ENCODE measurements around the gene TFCP2L1. TPM values are rescaled to one million over a fixed set of nuclear protein-coding genes. Genes with fewer than 3 reads are reported as not detected.

Gene TFCP2L1
- total and polyA plus RNA-seq, 2 donors (not counting 3 experiments of a cell fraction or from before 2014, with no cell fraction given) = not detected

DNA sequence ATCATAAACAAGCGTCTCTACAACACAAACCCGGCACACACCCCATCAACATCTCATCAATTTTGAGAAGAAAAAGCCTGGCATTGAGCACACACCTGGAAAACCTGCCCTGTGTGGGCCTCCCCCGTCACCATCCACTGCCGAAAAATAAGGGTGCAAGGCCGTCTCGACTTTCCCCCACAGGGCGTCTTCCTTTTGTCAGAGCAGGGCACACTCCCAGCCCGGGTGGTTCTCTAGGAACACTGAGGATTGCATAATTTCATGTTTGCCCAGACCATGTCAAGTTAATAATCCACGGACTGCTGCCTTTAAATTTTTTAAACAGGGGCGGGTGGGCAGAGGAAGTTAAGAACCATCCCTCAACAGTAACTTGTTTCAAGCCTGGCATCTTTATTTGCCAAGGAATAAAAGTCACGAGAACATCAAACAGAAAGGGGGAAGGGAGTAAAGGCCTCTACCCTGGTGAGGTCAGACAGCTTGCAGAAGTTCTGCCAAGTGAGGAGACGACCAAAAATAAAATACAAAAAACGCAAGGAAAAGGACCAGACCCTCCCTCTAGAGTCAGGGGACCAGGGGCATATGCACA lies 2.1 kb downstream of the TFCP2L1 start:
- Histone ChIP-seq H3K4me3 (replicated peaks in 1 of 3; ENCODE audit: insufficient read depth in 1 of 3, low read depth in 1 of 3, low read length in 3 of 3) (no peak overlapping the region), H3K27ac (ENCODE audit: insufficient read depth, low read depth, low read length) (no peak overlapping the region), H3K4me2 (ENCODE audit: insufficient read depth, low read length) (no peak overlapping the region), H3K9ac (replicated peaks; ENCODE audit: extremely low read depth, insufficient read depth, low read length) (no peak overlapping the region), H3K27me3 (ENCODE audit: control insufficient read depth in 2 of 2, insufficient read depth in 2 of 2, low read length in 2 of 2) (peaks cover 29 to 33% of the 10 kb centered on the region in 2 experiments), H3K9me1 (replicated peaks; ENCODE audit: control insufficient read depth, extremely low read depth, insufficient read depth, low read length) (no peaks in the 10 kb centered on the region), H2AFZ (ENCODE audit: low read depth, low read length) (no peak overlapping the region), H4K20me1 (replicated peaks; ENCODE audit: control insufficient read depth, extremely low read depth, insufficient read depth, low read length) (no peaks in the 10 kb centered on the region), H3K4me1 (ENCODE audit: control insufficient read depth, extremely low read depth, insufficient read depth, low read length) (no peaks in the 10 kb centered on the region), H3K36me3 (ENCODE audit: control insufficient read depth in 2 of 2, extremely low read depth in 1 of 2, insufficient read depth in 2 of 2, low read length in 2 of 2) (no peaks in the 10 kb centered on the region), H3K79me2 (ENCODE audit: control insufficient read depth, insufficient read depth, low read length) (no peaks in the 10 kb centered on the region), H3K9me3 (replicated peaks; ENCODE audit: control insufficient read depth, insufficient read depth, low read length) (no peaks in the 10 kb centered on the region)
- BruUV-seq (replicated peaks) = no TSS peak
- dilution Hi-C loops (cut with MboI; ENCODE audit: extremely low pct_ligation_motif_present, low sequenced_read_pairs) = no loop called here
- POLR2A ChIA-PET = no interaction called here
- intact Hi-C loops (cut with micrococcal nuclease) = no loop called here
- FAIRE-seq = no peak
- no peak for TF ChIP-seq GATA2 (IDR thresholded peaks at IDR 0.05; ENCODE audit: insufficient read depth, insufficient read length, low read depth, low read length)
- TF ChIP-seq EZH2 (IDR thresholded peaks at IDR 0.05; ENCODE audit: borderline replicate concordance, low read depth, low read length, severe bottlenecking) = no peak
- CTCF ChIA-PET = no interaction called here
- DNase-seq (ENCODE audit: low read depth, low spot score) = no peak

DNA sequence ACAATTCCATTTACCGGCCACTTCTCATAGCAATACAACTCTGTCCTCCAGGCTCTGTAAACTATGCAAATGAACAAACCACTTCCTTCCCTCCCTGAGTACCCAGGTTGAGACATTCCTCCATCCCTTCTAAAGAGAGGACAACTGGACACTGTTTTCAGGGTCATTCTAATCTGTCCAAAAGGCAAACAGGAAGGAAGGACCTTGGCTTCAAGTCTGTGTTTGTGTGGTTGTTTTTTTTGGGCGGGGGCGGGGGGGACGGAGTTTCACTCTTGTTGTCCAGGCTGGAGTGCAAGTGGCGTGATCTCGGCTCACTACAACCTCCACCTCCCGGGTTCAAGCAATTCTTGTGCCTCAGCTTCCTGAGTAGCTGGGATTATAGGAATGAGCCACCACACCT lies 3.3 kb downstream of the TFCP2L1 start:
- Histone ChIP-seq H3K9me3 (replicated peaks; ENCODE audit: control insufficient read depth, insufficient read depth, low read length) (no peaks in the 10 kb centered on the region), H3K4me3 (replicated peaks in 1 of 3; ENCODE audit: insufficient read depth in 1 of 3, low read depth in 1 of 3, low read length in 3 of 3) (no peak overlapping the region), H4K20me1 (replicated peaks; ENCODE audit: control insufficient read depth, extremely low read depth, insufficient read depth, low read length) (no peaks in the 10 kb centered on the region), H3K27me3 (ENCODE audit: control insufficient read depth in 2 of 2, insufficient read depth in 2 of 2, low read length in 2 of 2) (peaks cover 27 to 33% of the 10 kb centered on the region in 2 experiments), H3K4me1 (ENCODE audit: control insufficient read depth, extremely low read depth, insufficient read depth, low read length) (no peaks in the 10 kb centered on the region), H2AFZ (ENCODE audit: low read depth, low read length) (no peak overlapping the region), H3K27ac (ENCODE audit: insufficient read depth, low read depth, low read length) (no peak overlapping the region), H3K79me2 (ENCODE audit: control insufficient read depth, insufficient read depth, low read length) (no peaks in the 10 kb centered on the region), H3K4me2 (ENCODE audit: insufficient read depth, low read length) (no peak overlapping the region), H3K9me1 (replicated peaks; ENCODE audit: control insufficient read depth, extremely low read depth, insufficient read depth, low read length) (no peaks in the 10 kb centered on the region), H3K36me3 (ENCODE audit: control insufficient read depth in 2 of 2, extremely low read depth in 1 of 2, insufficient read depth in 2 of 2, low read length in 2 of 2) (no peaks in the 10 kb centered on the region), H3K9ac (replicated peaks; ENCODE audit: extremely low read depth, insufficient read depth, low read length) (no peak overlapping the region)
- ChIA-PET POLR2A (interaction anchor here (0.5 kb wide), 1 partner anchor 53 kb away, joined by 10 read pairs; no protein-coding TSS in a partner anchor), CTCF (no interaction called here)
- no peak for DNase-seq (ENCODE audit: low read depth, low spot score)
- intact Hi-C loops (cut with micrococcal nuclease) (no loop called here), dilution Hi-C loops (cut with MboI; ENCODE audit: extremely low pct_ligation_motif_present, low sequenced_read_pairs) (no loop called here)
- FAIRE-seq = no peak
- TF ChIP-seq POLR2A (IDR thresholded peaks at IDR 0.05; ENCODE audit: low read depth, low read length) (no peak), MYC (IDR thresholded peaks at IDR 0.05; ENCODE audit: low read depth, low read length) (no peak), GATA2 (IDR thresholded peaks at IDR 0.05; ENCODE audit: insufficient read depth, insufficient read length, low read depth, low read length) (no peak), JUN (IDR thresholded peaks at IDR 0.05; ENCODE audit: borderline replicate concordance, insufficient read depth, insufficient read length, low read depth) (no peak), POLR2AphosphoS5 (IDR thresholded peaks at IDR 0.05; ENCODE audit: insufficient read depth, low read depth, low read length) (no peak), FOS (IDR thresholded peaks at IDR 0.05; ENCODE audit: borderline replicate concordance, insufficient read depth, low read length) (no peak), EZH2 (IDR thresholded peaks at IDR 0.05; ENCODE audit: borderline replicate concordance, low read depth, low read length, severe bottlenecking) (no peak)
- TF ChIP-seq, protein P1, sequence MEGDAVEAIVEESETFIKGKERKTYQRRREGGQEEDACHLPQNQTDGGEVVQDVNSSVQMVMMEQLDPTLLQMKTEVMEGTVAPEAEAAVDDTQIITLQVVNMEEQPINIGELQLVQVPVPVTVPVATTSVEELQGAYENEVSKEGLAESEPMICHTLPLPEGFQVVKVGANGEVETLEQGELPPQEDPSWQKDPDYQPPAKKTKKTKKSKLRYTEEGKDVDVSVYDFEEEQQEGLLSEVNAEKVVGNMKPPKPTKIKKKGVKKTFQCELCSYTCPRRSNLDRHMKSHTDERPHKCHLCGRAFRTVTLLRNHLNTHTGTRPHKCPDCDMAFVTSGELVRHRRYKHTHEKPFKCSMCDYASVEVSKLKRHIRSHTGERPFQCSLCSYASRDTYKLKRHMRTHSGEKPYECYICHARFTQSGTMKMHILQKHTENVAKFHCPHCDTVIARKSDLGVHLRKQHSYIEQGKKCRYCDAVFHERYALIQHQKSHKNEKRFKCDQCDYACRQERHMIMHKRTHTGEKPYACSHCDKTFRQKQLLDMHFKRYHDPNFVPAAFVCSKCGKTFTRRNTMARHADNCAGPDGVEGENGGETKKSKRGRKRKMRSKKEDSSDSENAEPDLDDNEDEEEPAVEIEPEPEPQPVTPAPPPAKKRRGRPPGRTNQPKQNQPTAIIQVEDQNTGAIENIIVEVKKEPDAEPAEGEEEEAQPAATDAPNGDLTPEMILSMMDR (IDR thresholded peaks at IDR 0.05; ENCODE audit: extremely low read depth in 1 of 2, insufficient read depth in 1 of 2, low read depth in 1 of 2, low read length in 2 of 2) = no peak
- TF ChIP-seq, protein P2, sequence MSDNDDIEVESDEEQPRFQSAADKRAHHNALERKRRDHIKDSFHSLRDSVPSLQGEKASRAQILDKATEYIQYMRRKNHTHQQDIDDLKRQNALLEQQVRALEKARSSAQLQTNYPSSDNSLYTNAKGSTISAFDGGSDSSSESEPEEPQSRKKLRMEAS (IDR thresholded peaks at IDR 0.05; ENCODE audit: insufficient read depth, insufficient read length) = no peak
- no TSS peak for BruUV-seq (replicated peaks)

Data from endothelial cell of umbilical vein (primary cell).